Parathyroid adenoma (tissue), 2 donors: Measurements from ENCODE around the gene NARS2.
A peak's percentile ranks its signal among the peaks of the same experiment; 100 is the strongest.

Source experiments
- H2AFZ ChIP-seq: fragments of 300-600 bp; sonication (generic); one replicate; pipeline ENCODE4 v1.7.0; 2017; ENCODE audit warnings: antibody characterized with exemption, mild to moderate bottlenecking
- H3K27ac ChIP-seq: fragments of 300-600 bp; sonication (generic); one replicate; pipeline ENCODE4 v1.7.0; 2017
- H3K27me3 ChIP-seq: fragments of 300-600 bp; sonication (generic); one replicate; pipeline ENCODE4 v1.7.0; 2017; ENCODE audit warnings: low read length; ENCODE audit not compliant: control insufficient read depth, insufficient read depth
- H3K36me3 ChIP-seq: fragments of 300-600 bp; sonication (generic); one replicate; pipeline ENCODE4 v1.7.0; 2017; ENCODE audit warnings: low read length; ENCODE audit not compliant: control insufficient read depth, insufficient read depth
- H3K4me1 ChIP-seq: fragments of 300-600 bp; sonication (generic); one replicate; pipeline ENCODE4 v1.7.0; 2017; ENCODE audit warnings: control low read depth
- H3K4me2 ChIP-seq: fragments of 300-600 bp; sonication (generic); one replicate; pipeline ENCODE4 v1.7.0; 2017; ENCODE audit warnings: low read length
- H3K4me3 ChIP-seq: fragments of 300-600 bp; sonication (generic); one replicate; pipeline ENCODE4 v1.7.0; 2017; ENCODE audit warnings: low read depth, low read length
- H3K79me2 ChIP-seq: fragments of 300-600 bp; sonication (generic); one replicate; pipeline ENCODE4 v1.7.0; 2017; ENCODE audit warnings: control low read depth
- H3K9ac ChIP-seq: fragments of 300-600 bp; sonication (generic); one replicate; pipeline ENCODE4 v1.7.0; 2017; ENCODE audit warnings: mild to moderate bottlenecking
- H3K9me3 ChIP-seq: fragments of 300-600 bp; sonication (generic); one replicate; pipeline ENCODE4 v1.7.0; 2017; ENCODE audit warnings: low read length; ENCODE audit not compliant: control insufficient read depth
- CTCF ChIP-seq: fragments of 300-600 bp; sonication (generic); IDR thresholded peaks from one replicate; pipeline ENCODE4 v1.7.0; 2017; ENCODE audit warnings: antibody characterized with exemption, mild to moderate bottlenecking
- donor health status: primary hyperparathyroidism.

NARS2 gene

GRCh38 chr11:78577495-78577894 is 2.8 kb upstream of the NARS2 start:
- H3K27ac ChIP-seq, result no peak overlapping the region
- H3K4me3 ChIP-seq, result no peak overlapping the region
- H3K79me2 ChIP-seq, result no peaks in the 10 kb centered on the region
- no peaks in the 10 kb centered on the region for H3K4me1 ChIP-seq
- no peak overlapping the region for H3K4me2 ChIP-seq
- H3K36me3 ChIP-seq, result no peaks in the 10 kb centered on the region
- TF ChIP-seq CTCF, result no peak
- no peaks in the 10 kb centered on the region for H3K9me3 ChIP-seq
- no peak overlapping the region for H2AFZ ChIP-seq
- no peak overlapping the region for H3K9ac ChIP-seq
- H3K27me3 ChIP-seq, result no peaks in the 10 kb centered on the region

DNA sequence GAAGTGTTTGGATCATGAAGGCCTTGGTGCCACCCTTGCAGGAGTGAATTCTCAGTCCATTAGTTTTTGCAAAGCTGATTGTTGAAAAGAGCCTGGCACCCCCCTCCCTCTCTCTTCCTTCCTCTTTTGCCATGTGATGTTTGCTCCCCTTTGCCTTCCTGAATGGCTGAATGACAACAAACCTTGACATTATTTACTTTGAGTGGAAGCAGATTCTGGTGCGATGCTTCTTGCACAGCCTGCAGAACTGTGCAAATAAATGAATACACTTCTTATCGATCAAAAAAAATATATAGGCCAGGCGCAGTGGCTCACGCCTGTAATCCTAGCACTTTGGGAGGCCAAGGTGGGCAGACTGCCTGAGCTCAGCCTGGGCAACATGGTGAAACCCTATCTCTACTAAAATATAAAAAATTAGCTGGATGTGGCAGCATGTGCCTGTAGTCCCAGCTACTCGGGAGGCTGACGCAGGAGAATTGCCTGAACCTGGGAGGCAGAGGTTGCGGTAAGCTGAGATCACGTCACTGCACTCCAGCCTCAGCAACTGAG is 2.0 kb upstream of the NARS2 start:
- no peaks in the 10 kb centered on the region for H3K27me3 ChIP-seq
- no peak for TF ChIP-seq CTCF
- H3K9me3 ChIP-seq, result no peaks in the 10 kb centered on the region
- no peak overlapping the region for H3K9ac ChIP-seq
- no peaks in the 10 kb centered on the region for H3K36me3 ChIP-seq
- H3K4me2 ChIP-seq, result no peak overlapping the region
- H2AFZ ChIP-seq, result no peak overlapping the region
- no peak overlapping the region for H3K4me3 ChIP-seq
- H3K27ac ChIP-seq, result no peak overlapping the region
- no peaks in the 10 kb centered on the region for H3K79me2 ChIP-seq
- no peaks in the 10 kb centered on the region for H3K4me1 ChIP-seq

DNA sequence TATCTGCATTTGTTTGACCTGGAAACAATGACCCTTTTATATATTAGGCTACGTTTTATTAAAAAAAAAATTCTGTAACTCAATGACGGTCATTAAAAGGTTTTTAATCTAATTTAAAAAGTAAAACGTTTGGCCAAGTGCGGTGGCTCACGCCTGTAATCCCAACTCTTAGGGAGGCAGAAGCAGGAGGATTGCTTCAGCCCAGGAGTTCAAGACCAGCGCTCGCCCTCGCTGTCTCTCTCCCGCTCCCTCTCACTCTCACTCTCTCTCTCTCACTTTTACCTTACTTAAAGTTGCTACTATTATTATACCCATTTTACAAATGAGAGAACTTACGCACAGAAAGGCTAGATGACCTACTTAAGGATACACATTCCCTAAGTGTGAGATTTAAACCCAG is 814 bp upstream of the NARS2 start:
- H2AFZ ChIP-seq, result peak overlapping the region; percentile 98
- no peaks in the 10 kb centered on the region for H3K9me3 ChIP-seq
- H3K27me3 ChIP-seq, result no peaks in the 10 kb centered on the region
- no peaks in the 10 kb centered on the region for H3K4me1 ChIP-seq
- peak overlapping the region; percentile 89 for H3K27ac ChIP-seq
- H3K36me3 ChIP-seq, result no peaks in the 10 kb centered on the region
- peak overlapping the region; percentile 60 for H3K4me2 ChIP-seq
- no peak overlapping the region for H3K9ac ChIP-seq
- no peak for TF ChIP-seq CTCF
- peak overlapping the region; percentile 81 for H3K4me3 ChIP-seq
- no peaks in the 10 kb centered on the region for H3K79me2 ChIP-seq

DNA sequence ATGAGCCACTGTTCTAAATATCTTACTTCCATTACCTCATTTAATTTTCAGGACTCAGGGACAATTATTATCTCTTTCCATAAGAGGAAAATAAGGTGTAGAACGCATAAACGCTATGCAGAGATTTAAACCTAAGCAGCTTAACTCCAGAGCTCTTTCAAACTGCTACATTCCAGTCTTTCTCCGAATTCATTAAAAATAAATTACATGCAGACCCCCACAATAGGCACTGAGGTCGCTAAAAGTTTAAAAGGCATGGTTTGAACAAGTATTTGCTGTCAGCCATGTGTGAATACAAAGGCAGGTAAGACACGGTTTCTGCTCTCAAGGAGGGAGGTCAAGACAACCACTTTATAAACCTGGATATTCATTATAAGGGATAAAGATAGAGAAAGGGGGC is 983 bp downstream of the NARS2 start:
- no peaks in the 10 kb centered on the region for H3K9me3 ChIP-seq
- no peak overlapping the region for H3K27ac ChIP-seq

More for the DNA sequence above, 983 bp downstream of the NARS2 start:
- H3K36me3 ChIP-seq, result no peaks in the 10 kb centered on the region
- peak overlapping the region; percentile 81 for H3K4me3 ChIP-seq
- H2AFZ ChIP-seq, result peak overlapping the region; percentile 98
- H3K27me3 ChIP-seq, result no peaks in the 10 kb centered on the region
- peak overlapping the region; percentile 60 for H3K4me2 ChIP-seq
- H3K9ac ChIP-seq, result no peak overlapping the region
- no peaks in the 10 kb centered on the region for H3K4me1 ChIP-seq
- no peaks in the 10 kb centered on the region for H3K79me2 ChIP-seq
- no peak for TF ChIP-seq CTCF
